Ovary (tissue), 9 donors: ENCODE results near the gene RHBDL1. TPM values are rescaled to one million over a fixed set of nuclear protein-coding genes. Genes with fewer than 3 reads are reported as not detected.

Experiments used
- DNase-seq, 5 donors: peaks; one replicate each; pipeline ENCODE4 v3.0.0-alpha.2; 2019 to 2020
- H3K27ac ChIP-seq, 2 donors: fragments of 200-600 bp; one replicate each; pipeline versions ENCODE4 v1.5.1 to v1.8.0; 2019 to 2022
- H3K27me3 ChIP-seq: fragments of 200-600 bp; one replicate; pipeline ENCODE4 v1.8.0; 2022
- H3K36me3 ChIP-seq: fragments of 200-600 bp; sonication (generic); one replicate; pipeline ENCODE4 v1.5.1; 2019
- H3K4me1 ChIP-seq: one replicate; pipeline ENCODE4 v1.8.1; 2013; ENCODE audit warnings: mild to moderate bottlenecking, moderate library complexity; ENCODE audit not compliant: insufficient read depth
- H3K4me3 ChIP-seq: fragments of 200-600 bp; sonication (generic); one replicate; pipeline ENCODE4 v1.5.1; 2017
- H3K9me3 ChIP-seq, 2 donors: fragments of 200-600 bp in 1 of 2; sonication (generic) in 1 of 2; one replicate each; pipeline versions ENCODE4 v1.5.1 to v1.8.1; 2013 to 2019; ENCODE audit warnings: mild to moderate bottlenecking in 1 of 2, moderate library complexity in 1 of 2
- EP300 ChIP-seq: sonication (generic); formaldehyde crosslinking; IDR thresholded peaks from one replicate; pipeline ENCODE4 v1.6.1; 2017; ENCODE audit warnings: antibody characterized with exemption
- POLR2A ChIP-seq: fragments of 450-650 bp; IDR thresholded peaks from one replicate; pipeline ENCODE4 v1.6.1; 2017; ENCODE audit warnings: antibody characterized with exemption, mild to moderate bottlenecking, moderate library complexity
- WGBS, 3 donors: extraction: QIAGEN DNeasy Blood & Tissue Kit in 1 of 3; methylation state at CpG; one replicate each; pipeline versions ENCODE4 v1.1.5 to v1.1.7; 2013 to 2017; 5-methylcytosine and 5-hydroxymethylcytosine counted together
- intact Hi-C, 4 donors: fragments of 100-400 bp; cut with DNase I; formaldehyde crosslinking; loops; one replicate each; pipeline versions ENCODE4 v1.11.0 to v1.15.1; 2022 to 2023
- polyA plus RNA-seq, 2 donors: library from polyadenylated mRNA; stranded (reverse); fragments of 200-250 nt in 1 of 2; fragments of 350-450 nt in 1 of 2; fragmentation: Illumina TruSeq in 1 of 2; extraction: RNeasy Lipid Tissue Mini Kit (QIAGEN cat#74804) in 1 of 2; gene quantifications; one replicate each; pipeline ENCODE4 v1.2.3, GENCODE V29; 2013 to 2014
- total RNA-seq, 7 donors: library from RNA; depleted of rRNA in 2 of 7; stranded (reverse); fragments of >200 nt in 2 of 7; fragmentation: NEBNext Ultra II Directional in 3 of 7; extraction: Animal tissue kit (Norgen Biotek cat#: 25700) in 3 of 7; gene quantifications; one replicate each; pipeline versions ENCODE4 v1.1.0 to v1.2.4, GENCODE V29; 2016 to 2023
- TF ChIP-seq, protein P1 (sequence below), 3 donors: fragments of 450-650 bp in 2 of 3; fragments of 200-600 bp in 1 of 3; IDR thresholded peaks; one replicate each; pipeline versions ENCODE4 v1.5.1 to v1.8.0; 2016 to 2022; ENCODE audit warnings: antibody characterized with exemption in 3 of 3, mild to moderate bottlenecking in 1 of 3
- donor health status: DM: no; HTN: no; CAD: no; lungs with moderate emphysema.
- donor health status: DM: no; HTN: no; CAD: no.
- donor health status: Bipolar disorder and iron deficiency.
- donor health status: DM: yes; HTN: yes; CAD: no.
- donor health status: DM: no; HTN: no; CAD: no.
- donor health status: DM: yes; HTN: yes; CAD: no.

The RHBDL1 gene
- total and polyA plus RNA-seq, 9 donors, result 0.50 to 4.3 (median 1.4) TPM; not detected in 1

- 78 to 84% (median 81%) methylated on average over 29 to 32 of the region's 32 CpGs for WGBS, 3 donors
- Histone ChIP-seq H3K4me3 (no peak overlapping the region), H3K36me3 (no peaks in the 10 kb centered on the region), H3K27ac (no peak overlapping the region), H3K4me1 (peaks cover 30% of the 10 kb centered on the region), H3K9me3 (no peaks in the 10 kb centered on the region), H3K27me3 (no peaks in the 10 kb centered on the region)
- TF ChIP-seq EP300 (no peak), POLR2A (no peak)
- TF ChIP-seq, protein P1, sequence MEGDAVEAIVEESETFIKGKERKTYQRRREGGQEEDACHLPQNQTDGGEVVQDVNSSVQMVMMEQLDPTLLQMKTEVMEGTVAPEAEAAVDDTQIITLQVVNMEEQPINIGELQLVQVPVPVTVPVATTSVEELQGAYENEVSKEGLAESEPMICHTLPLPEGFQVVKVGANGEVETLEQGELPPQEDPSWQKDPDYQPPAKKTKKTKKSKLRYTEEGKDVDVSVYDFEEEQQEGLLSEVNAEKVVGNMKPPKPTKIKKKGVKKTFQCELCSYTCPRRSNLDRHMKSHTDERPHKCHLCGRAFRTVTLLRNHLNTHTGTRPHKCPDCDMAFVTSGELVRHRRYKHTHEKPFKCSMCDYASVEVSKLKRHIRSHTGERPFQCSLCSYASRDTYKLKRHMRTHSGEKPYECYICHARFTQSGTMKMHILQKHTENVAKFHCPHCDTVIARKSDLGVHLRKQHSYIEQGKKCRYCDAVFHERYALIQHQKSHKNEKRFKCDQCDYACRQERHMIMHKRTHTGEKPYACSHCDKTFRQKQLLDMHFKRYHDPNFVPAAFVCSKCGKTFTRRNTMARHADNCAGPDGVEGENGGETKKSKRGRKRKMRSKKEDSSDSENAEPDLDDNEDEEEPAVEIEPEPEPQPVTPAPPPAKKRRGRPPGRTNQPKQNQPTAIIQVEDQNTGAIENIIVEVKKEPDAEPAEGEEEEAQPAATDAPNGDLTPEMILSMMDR (IDR thresholded peaks at IDR 0.05), result no peak
- intact Hi-C loops, result no loop called here
- no peak for DNase-seq
These were observed 42.2 kb downstream of the RHBDL1 start for GRCh38 chr16:717450-718245.

GRCh38 chr16:718389-718788 is 42.9 kb downstream of the RHBDL1 start:
- H3K27me3 ChIP-seq, result no peaks in the 10 kb centered on the region
- no peaks in the 10 kb centered on the region for H3K9me3 ChIP-seq
- peaks cover 30% of the 10 kb centered on the region for H3K4me1 ChIP-seq
- WGBS, 3 donors, result 89 to 93% (median 89%) methylated on average over 9 of the region's 9 CpGs
- TF ChIP-seq EP300, result no peak
- TF ChIP-seq POLR2A, result no peak
- TF ChIP-seq, protein P1 (IDR thresholded peaks at IDR 0.05), result no peak
- H3K36me3 ChIP-seq, result no peaks in the 10 kb centered on the region
- intact Hi-C loops, result no loop called here
- H3K27ac ChIP-seq, result no peak overlapping the region
- DNase-seq, result no peak
- no peak overlapping the region for H3K4me3 ChIP-seq

DNA sequence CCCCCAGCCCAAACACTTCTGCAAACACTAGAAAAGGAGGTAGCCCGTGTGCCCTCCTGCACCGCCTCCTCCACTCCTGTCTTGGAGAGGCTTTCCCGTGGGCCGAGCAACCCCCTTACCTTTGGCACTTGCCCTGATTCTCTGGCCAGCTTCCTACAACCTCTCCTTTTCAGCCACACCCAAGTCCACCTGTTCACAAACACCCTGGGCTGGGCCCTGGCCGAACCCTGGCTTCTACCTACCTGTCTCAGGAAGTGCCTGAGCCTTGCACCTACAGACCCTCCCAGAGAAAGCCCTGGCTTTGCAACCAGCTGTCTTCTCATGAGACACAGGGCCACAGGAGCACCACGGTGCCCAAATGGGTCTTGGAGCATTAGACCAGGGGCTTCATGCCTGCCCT is 43.5 kb downstream of the RHBDL1 start:
- no peak for DNase-seq
- no peak overlapping the region for H3K4me3 ChIP-seq
- 78 to 88% (median 87%) methylated on average over 6 of the region's 6 CpGs for WGBS, 3 donors
- no peaks in the 10 kb centered on the region for H3K9me3 ChIP-seq
- no peaks in the 10 kb centered on the region for H3K36me3 ChIP-seq
- H3K27me3 ChIP-seq, result no peaks in the 10 kb centered on the region
- intact Hi-C loops, result no loop called here
- TF ChIP-seq EP300, result no peak
- TF ChIP-seq POLR2A, result no peak
- TF ChIP-seq, protein P1 (IDR thresholded peaks at IDR 0.05), result no peak
- H3K27ac ChIP-seq, result no peak overlapping the region
- peaks cover 30% of the 10 kb centered on the region for H3K4me1 ChIP-seq

DNA sequence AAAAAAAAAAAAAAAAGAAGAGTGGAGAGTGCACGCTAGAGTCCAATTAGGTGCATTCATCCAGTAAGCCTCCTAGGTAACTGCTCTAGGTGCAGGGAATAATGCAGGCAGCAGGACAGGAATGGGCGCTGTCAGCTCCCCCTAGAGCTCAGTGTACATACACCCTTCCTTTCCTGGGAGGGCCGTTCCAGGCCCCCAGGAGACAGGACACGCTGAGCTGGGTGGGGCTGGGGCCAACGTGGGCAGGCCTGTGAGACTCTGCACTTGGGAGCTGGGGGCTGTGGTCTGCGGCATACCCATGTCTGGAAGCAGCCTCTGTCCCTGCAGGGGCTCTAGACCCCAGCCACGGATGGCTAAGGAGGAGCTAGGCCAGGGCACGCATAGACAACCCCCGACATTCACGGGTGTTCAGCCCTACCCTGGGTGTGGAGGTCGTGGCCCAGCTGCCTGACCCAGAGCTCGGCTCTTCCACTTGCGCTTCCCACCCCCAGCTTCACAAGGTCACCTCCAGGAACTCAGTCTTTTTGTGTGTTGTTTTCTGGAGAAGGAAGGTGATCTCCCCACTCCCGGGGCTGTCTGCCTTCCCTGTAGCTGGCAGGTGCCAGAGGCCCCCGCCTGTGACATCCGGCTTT is 44.5 kb downstream of the RHBDL1 start:
- 7 to 11% (median 9%) methylated on average over 15 to 16 of the region's 16 CpGs for WGBS, 3 donors
- no peaks in the 10 kb centered on the region for H3K36me3 ChIP-seq
- no peaks in the 10 kb centered on the region for H3K27me3 ChIP-seq
- no peak for DNase-seq
- no peak for TF ChIP-seq EP300
- TF ChIP-seq, protein P1 (IDR thresholded peaks at IDR 0.05), result no peak
- no peak for TF ChIP-seq POLR2A
- H3K27ac ChIP-seq, result peak overlapping the region in 1 of 2 donors; percentile 86
- intact Hi-C loops, result no loop called here
- no peaks in the 10 kb centered on the region for H3K9me3 ChIP-seq
- peaks cover 26% of the 10 kb centered on the region for H3K4me1 ChIP-seq
- peak overlapping the region; percentile 47 for H3K4me3 ChIP-seq
